H9 (cell line): ENCODE data around the gene SMARCD2. TPM values are rescaled to one million over a fixed set of nuclear protein-coding genes. Genes with fewer than 3 reads are reported as not detected.

Experiments
- DNase-seq: peaks from one replicate; pipeline ENCODE4 v3.0.0-alpha.2; 2017
- H2AFZ ChIP-seq: one replicate; pipeline ENCODE4 v1.6.1; 2013; ENCODE audit warnings: mild to moderate bottlenecking, low read length, control low read depth, moderate library complexity
- H2AK5ac ChIP-seq: 2 replicates; pipeline ENCODE4 v1.6.1; 2013; ENCODE audit warnings: low read length, control low read depth, mixed read lengths; ENCODE audit not compliant: insufficient read length
- H2BK120ac ChIP-seq: one replicate; pipeline ENCODE4 v1.6.1; 2013; ENCODE audit warnings: low read depth, mild to moderate bottlenecking, low read length, control low read depth, inconsistent platforms; ENCODE audit not compliant: poor library complexity, severe bottlenecking
- H2BK12ac ChIP-seq: 2 replicates; pipeline ENCODE4 v1.6.1; 2013; ENCODE audit warnings: low read length, control low read depth, mixed read lengths, low read depth; ENCODE audit not compliant: insufficient read length
- H2BK15ac ChIP-seq: 2 replicates; pipeline ENCODE4 v1.6.1; 2013; ENCODE audit warnings: low read depth, low read length, control low read depth
- H2BK20ac ChIP-seq: one replicate; pipeline ENCODE4 v1.6.1; 2013; ENCODE audit warnings: low read depth, mild to moderate bottlenecking, low read length, control low read depth, inconsistent platforms; ENCODE audit not compliant: poor library complexity, severe bottlenecking
- H2BK5ac ChIP-seq: 2 replicates; pipeline ENCODE4 v1.6.1; 2013; ENCODE audit warnings: low read length, control low read depth, mixed read lengths; ENCODE audit not compliant: insufficient read length
- H3K14ac ChIP-seq: 2 replicates; pipeline ENCODE4 v1.6.1; 2013; ENCODE audit warnings: low read length, control low read depth; ENCODE audit not compliant: insufficient read depth
- H3K18ac ChIP-seq: 2 replicates; pipeline ENCODE4 v1.6.1; 2013; ENCODE audit warnings: low read depth, mild to moderate bottlenecking, mixed read lengths, low read length, control low read depth; ENCODE audit not compliant: insufficient read length
- H3K23ac ChIP-seq: 2 replicates; pipeline ENCODE4 v1.6.1; 2013; ENCODE audit warnings: low read length, control low read depth, mixed read lengths, low read depth; ENCODE audit not compliant: insufficient read length
- H3K23me2 ChIP-seq: 2 replicates; pipeline ENCODE4 v1.6.1; 2013; ENCODE audit warnings: low read depth, mild to moderate bottlenecking, mixed read lengths, low read length, control low read depth; ENCODE audit not compliant: insufficient read length, poor library complexity, severe bottlenecking
- H3K27ac ChIP-seq: 2 replicates; pipeline ENCODE4 v1.5.1; 2013; ENCODE audit warnings: low read length, control low read depth, mixed read lengths, low read depth; ENCODE audit not compliant: insufficient read length
- H3K27me3 ChIP-seq: 2 replicates; pipeline ENCODE4 v1.6.1; 2013; ENCODE audit warnings: low read length, control low read depth, inconsistent platforms; ENCODE audit not compliant: insufficient read depth
- H3K4ac ChIP-seq: 2 replicates; pipeline ENCODE4 v1.6.1; 2013; ENCODE audit warnings: low read depth, mild to moderate bottlenecking, control low read depth, inconsistent platforms, low read length, moderate library complexity
- H3K4me1 ChIP-seq: 2 replicates; pipeline ENCODE4 v1.6.1; 2013; ENCODE audit warnings: low read length, control low read depth, inconsistent platforms; ENCODE audit not compliant: insufficient read depth
- H3K4me2 ChIP-seq: 2 replicates; pipeline ENCODE4 v1.6.1; 2013; ENCODE audit warnings: low read length, control low read depth, mixed read lengths; ENCODE audit not compliant: insufficient read length, insufficient read depth
- H3K56ac ChIP-seq: 2 replicates; pipeline ENCODE4 v1.6.1; 2013; ENCODE audit warnings: low read depth, mild to moderate bottlenecking, mixed read lengths, low read length, control low read depth; ENCODE audit not compliant: insufficient read length
- H3K79me1 ChIP-seq: 2 replicates; pipeline ENCODE4 v1.6.1; 2013; ENCODE audit warnings: low read depth, mild to moderate bottlenecking, moderate library complexity, low read length, control low read depth, inconsistent platforms; ENCODE audit not compliant: insufficient read depth, poor library complexity, severe bottlenecking
- H3K79me2 ChIP-seq: 2 replicates; pipeline ENCODE4 v1.6.1; 2013; ENCODE audit warnings: low read length, control low read depth, inconsistent platforms; ENCODE audit not compliant: insufficient read depth
- H3K9ac ChIP-seq: 2 replicates; pipeline ENCODE4 v1.6.1; 2013; ENCODE audit warnings: low read length, control low read depth, mixed read lengths; ENCODE audit not compliant: insufficient read length; ENCODE audit errors: extremely low read depth
- H3K9me3 ChIP-seq: one replicate; pipeline ENCODE4 v1.6.1; 2013; ENCODE audit warnings: low read depth, low read length, inconsistent platforms; ENCODE audit not compliant: control insufficient read depth
- H3T11ph ChIP-seq: one replicate; pipeline ENCODE4 v1.6.1; 2013; ENCODE audit warnings: mild to moderate bottlenecking, low read length, control low read depth, inconsistent platforms
- H4K20me1 ChIP-seq: one replicate; pipeline ENCODE4 v1.6.1; 2013; ENCODE audit not compliant: control insufficient read depth, insufficient read length, insufficient read depth
- H4K5ac ChIP-seq: 2 replicates; pipeline ENCODE4 v1.6.1; 2013; ENCODE audit warnings: low read depth, mild to moderate bottlenecking, mixed read lengths, low read length, control low read depth; ENCODE audit not compliant: insufficient read length
- H4K8ac ChIP-seq: replicated peaks from 2 replicates; pipeline ENCODE4 v1.6.1; 2013; ENCODE audit warnings: low read length, control low read depth, mixed read lengths, low read depth; ENCODE audit not compliant: insufficient read length
- H4K91ac ChIP-seq: 2 replicates; pipeline ENCODE4 v1.6.1; 2013; ENCODE audit warnings: low read depth, mild to moderate bottlenecking, moderate library complexity, mixed read lengths, low read length, control low read depth; ENCODE audit not compliant: insufficient read length
- H3K27ac Mint-ChIP-seq, 3 experiments: 2 replicates in 2 of 3; 3 replicates in 1 of 3; pipeline ENCODE4 v1.8.0; 2020 to 2021; ENCODE audit warnings: mixed read lengths in 3 of 3, mild to moderate bottlenecking in 1 of 3, moderate library complexity in 1 of 3
- H3K27me3 Mint-ChIP-seq: 2 replicates; pipeline ENCODE4 v1.8.0; 2021; ENCODE audit warnings: low read depth, mild to moderate bottlenecking, moderate library complexity, mixed read lengths
- H3K36me3 Mint-ChIP-seq, 3 experiments: 2 replicates in 2 of 3; 3 replicates in 1 of 3; pipeline ENCODE4 v1.8.0; 2020 to 2021; ENCODE audit warnings: low read depth in 3 of 3, mixed read lengths in 3 of 3; ENCODE audit not compliant: insufficient read depth in 1 of 3
- H3K4me1 Mint-ChIP-seq, 2 experiments: 2 replicates each; pipeline ENCODE4 v1.8.0; 2020; ENCODE audit warnings: mixed read lengths in 2 of 2
- H3K4me3 Mint-ChIP-seq, 2 experiments: 2 replicates in 1 of 2; 3 replicates in 1 of 2; pipeline ENCODE4 v1.8.0; 2020 to 2021; ENCODE audit warnings: mild to moderate bottlenecking in 2 of 2, mixed read lengths in 2 of 2, moderate library complexity in 1 of 2
- H3K9me3 Mint-ChIP-seq, 2 experiments: 2 replicates in 1 of 2; 3 replicates in 1 of 2; pipeline ENCODE4 v1.8.0; 2020; ENCODE audit warnings: mild to moderate bottlenecking in 2 of 2, mixed read lengths in 2 of 2, moderate library complexity in 1 of 2
- CTCF ChIP-seq: fragments of 200-600 bp; sonication (generic); conservative IDR thresholded peaks from 3 replicates; pipeline ENCODE4 v1.8.0; 2021; ENCODE audit warnings: antibody characterized with exemption, mild to moderate bottlenecking
- WGBS: extraction: QIAGEN DNeasy Blood & Tissue Kit; methylation state at CpG from one replicate; pipeline ENCODE4 v1.1.7; 2013; ENCODE audit warnings: missing lambda C conversion rate, low lambda C conversion rate, mixed read lengths; ENCODE audit not compliant: insufficient read length; ENCODE audit errors: extremely low coverage; 5-methylcytosine and 5-hydroxymethylcytosine counted together
- total RNA-seq: library from RNA; stranded (reverse); gene quantifications from 2 replicates; pipeline ENCODE4 v1.2.1, GENCODE V29; 2021

Gene SMARCD2
- total RNA-seq, 1 experiment from 2014 or later, result 68.9 TPM

- no peak for TF ChIP-seq CTCF
- Mint-ChIP-seq H3K4me1 (no peaks in the 10 kb centered on the region), H3K4me3 (no peak overlapping the region), H3K36me3 (peaks cover 42 to 87% (median 77%) of the 10 kb centered on the region in 3 experiments; a peak in 6 of 7 replicates), H3K9me3 (no peaks in the 10 kb centered on the region), H3K27me3 (no peaks in the 10 kb centered on the region), H3K27ac (no peak overlapping the region)
- Histone ChIP-seq H3K23ac (no peak overlapping the region), H3K4me2 (no peak overlapping the region), H4K8ac (no peak overlapping the region), H2BK120ac (no peak overlapping the region), H2AFZ (no peak overlapping the region), H3K18ac (no peak overlapping the region), H3K27ac (no peak overlapping the region), H3K9me3 (no peaks in the 10 kb centered on the region), H3T11ph (no peak overlapping the region), H3K79me1 (no peaks in the 10 kb centered on the region), H4K91ac (no peak overlapping the region), H2BK15ac (no peak overlapping the region), H2BK20ac (no peak overlapping the region), H3K4ac (no peak overlapping the region), H2AK5ac (no peak overlapping the region), H2BK5ac (no peak overlapping the region), H4K20me1 (no peaks in the 10 kb centered on the region), H3K4me1 (no peaks in the 10 kb centered on the region), H4K5ac (no peak overlapping the region), H3K56ac (no peak overlapping the region), H3K79me2 (no peaks in the 10 kb centered on the region), H3K23me2 (no peaks in the 10 kb centered on the region), H2BK12ac (no peak overlapping the region), H3K14ac (no peak overlapping the region), H3K9ac (no peak overlapping the region), H3K27me3 (no peaks in the 10 kb centered on the region)
- WGBS, result no CpG with 5 or more reads among the region's 2 CpGs
- no peak for DNase-seq
These were observed 36.9 kb downstream of the SMARCD2 start for GRCh38 chr17:63805591-63805990.
